ENCODE data around the gene PI4KA.

DNA sequence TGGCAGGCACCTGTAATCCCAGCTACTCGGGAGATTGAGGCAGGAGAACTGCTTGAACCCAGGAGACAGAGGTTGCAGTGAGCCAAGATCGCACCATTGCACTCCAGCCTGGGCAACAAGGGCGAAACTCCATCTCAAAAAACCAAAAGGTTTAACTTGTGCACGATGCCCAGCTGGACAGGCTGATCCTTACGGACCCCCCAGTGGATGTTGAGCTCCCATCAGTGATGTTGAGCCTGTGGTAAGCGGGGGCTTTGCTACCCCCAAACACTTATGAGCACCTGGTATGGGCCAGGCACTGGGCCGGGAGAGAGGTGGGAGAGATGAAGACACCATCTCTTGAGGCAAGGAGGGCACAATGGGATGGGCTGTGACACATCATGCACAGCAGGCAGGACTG, 92.1 kb downstream of the PI4KA start:
- TF ChIP-seq, protein P1, sequence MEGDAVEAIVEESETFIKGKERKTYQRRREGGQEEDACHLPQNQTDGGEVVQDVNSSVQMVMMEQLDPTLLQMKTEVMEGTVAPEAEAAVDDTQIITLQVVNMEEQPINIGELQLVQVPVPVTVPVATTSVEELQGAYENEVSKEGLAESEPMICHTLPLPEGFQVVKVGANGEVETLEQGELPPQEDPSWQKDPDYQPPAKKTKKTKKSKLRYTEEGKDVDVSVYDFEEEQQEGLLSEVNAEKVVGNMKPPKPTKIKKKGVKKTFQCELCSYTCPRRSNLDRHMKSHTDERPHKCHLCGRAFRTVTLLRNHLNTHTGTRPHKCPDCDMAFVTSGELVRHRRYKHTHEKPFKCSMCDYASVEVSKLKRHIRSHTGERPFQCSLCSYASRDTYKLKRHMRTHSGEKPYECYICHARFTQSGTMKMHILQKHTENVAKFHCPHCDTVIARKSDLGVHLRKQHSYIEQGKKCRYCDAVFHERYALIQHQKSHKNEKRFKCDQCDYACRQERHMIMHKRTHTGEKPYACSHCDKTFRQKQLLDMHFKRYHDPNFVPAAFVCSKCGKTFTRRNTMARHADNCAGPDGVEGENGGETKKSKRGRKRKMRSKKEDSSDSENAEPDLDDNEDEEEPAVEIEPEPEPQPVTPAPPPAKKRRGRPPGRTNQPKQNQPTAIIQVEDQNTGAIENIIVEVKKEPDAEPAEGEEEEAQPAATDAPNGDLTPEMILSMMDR (IDR thresholded peaks at IDR 0.05; ENCODE audit: low read depth, low read length, missing input control) = no peak
- no peak for TF ChIP-seq RAD21 (IDR thresholded peaks at IDR 0.05)
- no peak for TF ChIP-seq YY1 (IDR thresholded peaks at IDR 0.05)
- TF ChIP-seq TAF1 (conservative IDR thresholded peaks at IDR 0.05) = no peak
- no peak for TF ChIP-seq FOXA1 (IDR thresholded peaks at IDR 0.05)
- TF ChIP-seq, protein P2, sequence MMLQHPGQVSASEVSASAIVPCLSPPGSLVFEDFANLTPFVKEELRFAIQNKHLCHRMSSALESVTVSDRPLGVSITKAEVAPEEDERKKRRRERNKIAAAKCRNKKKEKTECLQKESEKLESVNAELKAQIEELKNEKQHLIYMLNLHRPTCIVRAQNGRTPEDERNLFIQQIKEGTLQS (IDR thresholded peaks at IDR 0.05) = no peak
- TF ChIP-seq, protein P3, sequence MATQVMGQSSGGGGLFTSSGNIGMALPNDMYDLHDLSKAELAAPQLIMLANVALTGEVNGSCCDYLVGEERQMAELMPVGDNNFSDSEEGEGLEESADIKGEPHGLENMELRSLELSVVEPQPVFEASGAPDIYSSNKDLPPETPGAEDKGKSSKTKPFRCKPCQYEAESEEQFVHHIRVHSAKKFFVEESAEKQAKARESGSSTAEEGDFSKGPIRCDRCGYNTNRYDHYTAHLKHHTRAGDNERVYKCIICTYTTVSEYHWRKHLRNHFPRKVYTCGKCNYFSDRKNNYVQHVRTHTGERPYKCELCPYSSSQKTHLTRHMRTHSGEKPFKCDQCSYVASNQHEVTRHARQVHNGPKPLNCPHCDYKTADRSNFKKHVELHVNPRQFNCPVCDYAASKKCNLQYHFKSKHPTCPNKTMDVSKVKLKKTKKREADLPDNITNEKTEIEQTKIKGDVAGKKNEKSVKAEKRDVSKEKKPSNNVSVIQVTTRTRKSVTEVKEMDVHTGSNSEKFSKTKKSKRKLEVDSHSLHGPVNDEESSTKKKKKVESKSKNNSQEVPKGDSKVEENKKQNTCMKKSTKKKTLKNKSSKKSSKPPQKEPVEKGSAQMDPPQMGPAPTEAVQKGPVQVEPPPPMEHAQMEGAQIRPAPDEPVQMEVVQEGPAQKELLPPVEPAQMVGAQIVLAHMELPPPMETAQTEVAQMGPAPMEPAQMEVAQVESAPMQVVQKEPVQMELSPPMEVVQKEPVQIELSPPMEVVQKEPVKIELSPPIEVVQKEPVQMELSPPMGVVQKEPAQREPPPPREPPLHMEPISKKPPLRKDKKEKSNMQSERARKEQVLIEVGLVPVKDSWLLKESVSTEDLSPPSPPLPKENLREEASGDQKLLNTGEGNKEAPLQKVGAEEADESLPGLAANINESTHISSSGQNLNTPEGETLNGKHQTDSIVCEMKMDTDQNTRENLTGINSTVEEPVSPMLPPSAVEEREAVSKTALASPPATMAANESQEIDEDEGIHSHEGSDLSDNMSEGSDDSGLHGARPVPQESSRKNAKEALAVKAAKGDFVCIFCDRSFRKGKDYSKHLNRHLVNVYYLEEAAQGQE (IDR thresholded peaks at IDR 0.05) = no peak
- TF ChIP-seq GABPA (IDR thresholded peaks at IDR 0.05 in 1 of 2, conservative IDR thresholded peaks at IDR 0.05 in 1 of 2) = no peak
- no peak for TF ChIP-seq JUND (IDR thresholded peaks at IDR 0.05)
- TF ChIP-seq EGR1 (IDR thresholded peaks at IDR 0.05; ENCODE audit: low read depth in 2 of 2) = no peak

Data from liver (tissue), 3 donors.